Mesothelial cell of epicardium (in vitro differentiated cells): ENCODE measurements around the gene EML4. TPM values are rescaled to one million over a fixed set of nuclear protein-coding genes. Genes with fewer than 3 reads are reported as not detected.
A peak's percentile ranks its signal among the peaks of the same experiment; 100 is the strongest.

Source experiments
- DNase-seq, 2 experiments: peaks; one replicate each; pipeline ENCODE4 v3.0.0; 2021; ENCODE audit warnings: low spot score in 2 of 2; ENCODE audit not compliant: unreplicated experiment in 2 of 2
- H3K27ac Mint-ChIP-seq: 2 replicates; pipeline ENCODE4 v1.8.0; 2021; ENCODE audit warnings: mixed read lengths
- H3K27me3 Mint-ChIP-seq: 2 replicates; pipeline ENCODE4 v1.8.0; 2021; ENCODE audit warnings: low read depth, mixed read lengths
- H3K36me3 Mint-ChIP-seq: 2 replicates; pipeline ENCODE4 v1.8.0; 2021; ENCODE audit warnings: mixed read lengths
- H3K4me1 Mint-ChIP-seq: 2 replicates; pipeline ENCODE4 v1.8.0; 2021; ENCODE audit warnings: mixed read lengths
- H3K4me3 Mint-ChIP-seq: 2 replicates; pipeline ENCODE4 v1.8.0; 2021; ENCODE audit warnings: mild to moderate bottlenecking, moderate library complexity, mixed read lengths
- H3K9me3 Mint-ChIP-seq: 2 replicates; pipeline ENCODE4 v1.8.0; 2021; ENCODE audit warnings: mixed read lengths
- total RNA-seq: library from RNA; stranded (reverse); gene quantifications from 3 replicates; pipeline ENCODE4 v1.2.1, GENCODE V29; 2021
- TF ChIP-seq, protein P1 (sequence below): fragments of 200-600 bp; sonication (generic); IDR thresholded peaks from one replicate; pipeline ENCODE4 v1.5.0; 2021; ENCODE audit warnings: antibody characterized with exemption; ENCODE audit not compliant: unreplicated experiment

The EML4 gene
- total RNA-seq, 1 donor from 2014 or later = 95.6 TPM

DNA sequence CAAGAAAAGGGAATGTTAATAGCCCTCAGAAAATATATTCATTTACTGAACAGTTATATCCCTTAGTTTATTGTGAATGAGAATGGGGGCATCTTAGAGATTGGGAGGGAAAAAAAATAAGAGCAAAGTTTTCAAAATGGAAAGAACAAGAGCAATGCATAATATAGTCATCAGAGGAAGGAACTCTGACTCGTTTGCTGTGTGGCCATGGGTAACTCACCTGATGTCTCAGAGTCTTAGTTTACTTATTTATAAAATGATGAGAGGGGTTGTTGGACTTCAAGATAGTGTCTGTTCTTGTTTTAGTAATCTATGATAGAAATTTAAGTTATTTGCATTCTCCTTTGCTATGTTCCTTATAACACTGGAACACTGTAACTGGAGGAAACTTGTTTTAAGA lies 70.7 kb downstream of the EML4 start:
- Mint-ChIP-seq H3K4me3 (no peak overlapping the region), H3K4me1 (peaks cover 15% of the 10 kb centered on the region), H3K9me3 (no peaks in the 10 kb centered on the region), H3K27ac (peak overlapping the region; percentile 33), H3K36me3 (no peaks in the 10 kb centered on the region), H3K27me3 (no peaks in the 10 kb centered on the region)
- no peak for DNase-seq
- TF ChIP-seq, protein P1, sequence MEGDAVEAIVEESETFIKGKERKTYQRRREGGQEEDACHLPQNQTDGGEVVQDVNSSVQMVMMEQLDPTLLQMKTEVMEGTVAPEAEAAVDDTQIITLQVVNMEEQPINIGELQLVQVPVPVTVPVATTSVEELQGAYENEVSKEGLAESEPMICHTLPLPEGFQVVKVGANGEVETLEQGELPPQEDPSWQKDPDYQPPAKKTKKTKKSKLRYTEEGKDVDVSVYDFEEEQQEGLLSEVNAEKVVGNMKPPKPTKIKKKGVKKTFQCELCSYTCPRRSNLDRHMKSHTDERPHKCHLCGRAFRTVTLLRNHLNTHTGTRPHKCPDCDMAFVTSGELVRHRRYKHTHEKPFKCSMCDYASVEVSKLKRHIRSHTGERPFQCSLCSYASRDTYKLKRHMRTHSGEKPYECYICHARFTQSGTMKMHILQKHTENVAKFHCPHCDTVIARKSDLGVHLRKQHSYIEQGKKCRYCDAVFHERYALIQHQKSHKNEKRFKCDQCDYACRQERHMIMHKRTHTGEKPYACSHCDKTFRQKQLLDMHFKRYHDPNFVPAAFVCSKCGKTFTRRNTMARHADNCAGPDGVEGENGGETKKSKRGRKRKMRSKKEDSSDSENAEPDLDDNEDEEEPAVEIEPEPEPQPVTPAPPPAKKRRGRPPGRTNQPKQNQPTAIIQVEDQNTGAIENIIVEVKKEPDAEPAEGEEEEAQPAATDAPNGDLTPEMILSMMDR = no peak

DNA sequence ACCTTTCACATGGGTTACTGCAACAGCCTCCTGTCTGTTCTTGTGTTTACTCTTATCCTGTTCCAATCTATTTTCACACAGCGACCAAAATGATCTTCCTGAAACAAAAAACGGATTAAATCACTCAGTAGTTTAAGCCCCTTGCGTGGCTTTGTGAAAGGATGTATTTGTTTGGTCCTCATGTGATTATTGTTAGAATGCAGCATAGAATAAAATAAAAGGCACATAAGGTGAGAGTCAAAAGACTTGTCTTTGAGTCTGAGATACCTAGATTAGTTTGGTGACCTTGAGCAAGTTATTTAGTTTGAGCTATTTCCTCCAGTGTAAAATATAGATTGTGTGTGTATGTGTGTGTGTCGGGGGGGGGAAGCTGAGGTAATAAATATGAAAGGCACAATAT lies 72.4 kb downstream of the EML4 start:
- Mint-ChIP-seq H3K4me3 (no peak overlapping the region), H3K27ac (no peak overlapping the region), H3K27me3 (no peaks in the 10 kb centered on the region), H3K9me3 (no peaks in the 10 kb centered on the region), H3K36me3 (peaks cover 7% of the 10 kb centered on the region), H3K4me1 (peaks cover 14% of the 10 kb centered on the region)
- no peak for DNase-seq
- TF ChIP-seq, protein P1 = no peak

DNA sequence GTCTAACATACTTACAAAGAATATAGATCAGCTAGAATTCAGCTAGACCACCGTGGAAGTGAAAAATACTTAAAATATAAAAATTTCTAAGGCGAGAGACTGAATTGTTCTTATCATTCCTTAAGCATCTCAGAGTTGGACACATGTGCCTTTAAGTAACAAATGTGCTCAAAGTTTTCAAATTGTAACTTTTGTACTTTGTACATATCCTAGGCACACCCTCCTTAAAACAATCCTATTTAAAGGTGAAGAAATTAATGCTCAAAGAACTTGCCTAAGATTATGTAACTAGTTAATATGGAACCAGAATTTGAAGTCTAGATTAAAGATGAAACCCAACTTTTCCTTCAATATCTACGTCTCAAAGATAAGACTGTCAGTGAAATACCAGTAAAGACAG lies 74.1 kb downstream of the EML4 start:
- Mint-ChIP-seq H3K27ac (no peak overlapping the region), H3K4me1 (peaks cover 13% of the 10 kb centered on the region), H3K36me3 (peaks cover 13% of the 10 kb centered on the region), H3K4me3 (no peak overlapping the region), H3K9me3 (no peaks in the 10 kb centered on the region), H3K27me3 (no peaks in the 10 kb centered on the region)
- TF ChIP-seq, protein P1 = no peak
- DNase-seq = no peak

DNA sequence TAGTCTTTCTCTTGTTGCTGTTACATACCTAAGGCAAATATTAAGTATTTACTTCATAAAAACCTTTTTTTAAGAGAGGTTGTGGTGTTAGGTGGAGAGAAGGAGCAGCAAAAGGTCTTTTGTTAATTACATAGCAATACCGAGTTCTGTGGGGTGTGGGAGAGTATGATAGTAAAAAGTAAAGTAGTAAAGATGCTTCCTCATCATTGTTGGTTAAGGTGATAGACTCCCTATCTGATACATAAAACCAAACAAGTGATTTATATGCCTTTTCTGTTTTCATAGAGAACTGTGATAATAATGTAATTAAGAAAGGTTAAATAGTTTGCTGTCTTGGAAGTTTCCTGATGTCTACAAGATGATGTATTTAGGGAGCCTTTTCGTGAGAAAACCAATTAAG lies 75.4 kb downstream of the EML4 start:
- Mint-ChIP-seq H3K9me3 (no peaks in the 10 kb centered on the region), H3K27ac (no peak overlapping the region), H3K4me1 (peaks cover 15% of the 10 kb centered on the region), H3K4me3 (no peak overlapping the region), H3K36me3 (peaks cover 13% of the 10 kb centered on the region), H3K27me3 (no peaks in the 10 kb centered on the region)
- TF ChIP-seq, protein P1 = no peak
- no peak for DNase-seq

DNA sequence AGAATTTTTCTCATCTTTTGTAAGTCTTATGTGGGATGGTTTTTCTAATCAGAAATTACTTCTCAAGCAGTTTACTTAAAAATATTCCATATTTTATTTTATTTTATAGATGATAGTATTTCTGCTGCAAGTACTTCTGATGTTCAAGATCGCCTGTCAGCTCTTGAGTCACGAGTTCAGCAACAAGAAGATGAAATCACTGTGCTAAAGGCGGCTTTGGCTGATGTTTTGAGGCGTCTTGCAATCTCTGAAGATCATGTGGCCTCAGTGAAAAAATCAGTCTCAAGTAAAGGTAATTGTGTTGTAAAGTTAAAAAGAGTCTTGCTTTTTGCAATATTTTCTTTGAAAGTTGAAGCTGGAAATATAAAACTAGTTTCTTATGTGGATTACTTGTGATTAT lies 76.2 kb downstream of the EML4 start:
- Mint-ChIP-seq H3K27me3 (no peaks in the 10 kb centered on the region), H3K4me1 (peaks cover 17% of the 10 kb centered on the region), H3K4me3 (no peak overlapping the region), H3K36me3 (peaks cover 17% of the 10 kb centered on the region), H3K9me3 (no peaks in the 10 kb centered on the region), H3K27ac (no peak overlapping the region)
- TF ChIP-seq, protein P1 = no peak
- DNase-seq = no peak

DNA sequence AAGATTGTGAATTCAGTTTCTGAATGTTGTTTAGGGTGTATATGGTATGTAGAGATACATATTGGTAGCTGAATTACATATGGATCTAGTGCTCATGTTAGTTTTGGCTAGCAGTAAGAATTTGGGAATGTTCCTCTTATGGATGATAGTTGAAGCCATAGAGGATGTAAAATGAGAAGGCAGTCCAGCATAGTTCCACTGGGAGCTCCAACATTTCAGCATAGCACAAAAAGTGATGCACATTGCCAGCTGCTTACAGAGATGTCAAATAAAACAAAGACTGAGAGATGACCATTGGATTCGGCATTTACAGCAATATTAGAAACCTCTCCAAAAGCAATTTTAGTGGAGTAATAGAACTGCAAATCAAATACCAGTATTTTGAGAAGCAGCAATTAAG lies 77.4 kb downstream of the EML4 start:
- no peaks in the 10 kb centered on the region for H3K9me3 Mint-ChIP-seq
- H3K27ac Mint-ChIP-seq = no peak overlapping the region
- H3K4me3 Mint-ChIP-seq = no peak overlapping the region
- H3K36me3 Mint-ChIP-seq = peaks cover 19% of the 10 kb centered on the region
- TF ChIP-seq, protein P1 = no peak
- peaks cover 12% of the 10 kb centered on the region for H3K4me1 Mint-ChIP-seq
- no peak for DNase-seq
- no peaks in the 10 kb centered on the region for H3K27me3 Mint-ChIP-seq
